Measurements from ENCODE around the gene ZFYVE28.

- TF ChIP-seq EP300 (IDR thresholded peaks at IDR 0.05) (no peak), POLR2A (IDR thresholded peaks at IDR 0.05) (no peak)
Measured at GRCh38 chr4:2268357-2269205, 149.9 kb downstream of the ZFYVE28 start.
